Ovary (tissue), 3 donors: ENCODE measurements around the gene ANO1.

Experiments used
- EP300 ChIP-seq: sonication (generic); formaldehyde crosslinking; IDR thresholded peaks from one replicate; pipeline ENCODE4 v1.6.1; 2017; ENCODE audit warnings: antibody characterized with exemption
- TF ChIP-seq, protein P1 (sequence below), 3 donors: fragments of 450-650 bp in 2 of 3; fragments of 200-600 bp in 1 of 3; IDR thresholded peaks; one replicate each; pipeline versions ENCODE4 v1.5.1 to v1.8.0; 2016 to 2022; ENCODE audit warnings: antibody characterized with exemption in 3 of 3, mild to moderate bottlenecking in 1 of 3
- donor health status: DM: no; HTN: no; CAD: no.

DNA sequence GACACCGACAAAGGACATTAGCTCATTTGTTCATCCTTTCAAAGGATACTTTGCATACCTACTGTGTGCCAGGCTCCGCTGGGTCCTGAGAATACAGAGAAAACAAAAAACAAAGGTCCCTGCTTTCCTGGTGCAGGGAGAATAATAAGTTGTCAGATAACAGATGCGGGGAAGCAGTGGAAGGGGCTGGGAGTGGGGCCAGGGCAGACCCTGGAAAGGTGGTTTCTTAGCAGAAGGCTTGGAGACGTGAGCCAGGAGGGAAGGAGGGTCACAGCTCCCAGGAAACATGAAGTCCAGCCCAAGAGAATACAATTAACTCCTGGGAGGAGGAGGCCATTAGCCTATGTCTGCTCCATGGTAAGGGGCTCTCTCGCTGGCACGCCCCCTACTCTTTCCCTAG is 9.8 kb upstream of the ANO1 start:
- TF ChIP-seq, protein P1, sequence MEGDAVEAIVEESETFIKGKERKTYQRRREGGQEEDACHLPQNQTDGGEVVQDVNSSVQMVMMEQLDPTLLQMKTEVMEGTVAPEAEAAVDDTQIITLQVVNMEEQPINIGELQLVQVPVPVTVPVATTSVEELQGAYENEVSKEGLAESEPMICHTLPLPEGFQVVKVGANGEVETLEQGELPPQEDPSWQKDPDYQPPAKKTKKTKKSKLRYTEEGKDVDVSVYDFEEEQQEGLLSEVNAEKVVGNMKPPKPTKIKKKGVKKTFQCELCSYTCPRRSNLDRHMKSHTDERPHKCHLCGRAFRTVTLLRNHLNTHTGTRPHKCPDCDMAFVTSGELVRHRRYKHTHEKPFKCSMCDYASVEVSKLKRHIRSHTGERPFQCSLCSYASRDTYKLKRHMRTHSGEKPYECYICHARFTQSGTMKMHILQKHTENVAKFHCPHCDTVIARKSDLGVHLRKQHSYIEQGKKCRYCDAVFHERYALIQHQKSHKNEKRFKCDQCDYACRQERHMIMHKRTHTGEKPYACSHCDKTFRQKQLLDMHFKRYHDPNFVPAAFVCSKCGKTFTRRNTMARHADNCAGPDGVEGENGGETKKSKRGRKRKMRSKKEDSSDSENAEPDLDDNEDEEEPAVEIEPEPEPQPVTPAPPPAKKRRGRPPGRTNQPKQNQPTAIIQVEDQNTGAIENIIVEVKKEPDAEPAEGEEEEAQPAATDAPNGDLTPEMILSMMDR (IDR thresholded peaks at IDR 0.05): no peak
- no peak for TF ChIP-seq EP300
